GM19372 (cell line): ENCODE measurements around the gene CIAPIN1.

Experiments
- ATAC-seq: cut with Tn5 transposase; IDR thresholded peaks from one replicate; pipeline ENCODE4 v1.9.1; 2021; ENCODE audit warnings: mild to moderate bottlenecking, low read depth, moderate library complexity; ENCODE audit not compliant: unreplicated experiment

CIAPIN1 gene

DNA sequence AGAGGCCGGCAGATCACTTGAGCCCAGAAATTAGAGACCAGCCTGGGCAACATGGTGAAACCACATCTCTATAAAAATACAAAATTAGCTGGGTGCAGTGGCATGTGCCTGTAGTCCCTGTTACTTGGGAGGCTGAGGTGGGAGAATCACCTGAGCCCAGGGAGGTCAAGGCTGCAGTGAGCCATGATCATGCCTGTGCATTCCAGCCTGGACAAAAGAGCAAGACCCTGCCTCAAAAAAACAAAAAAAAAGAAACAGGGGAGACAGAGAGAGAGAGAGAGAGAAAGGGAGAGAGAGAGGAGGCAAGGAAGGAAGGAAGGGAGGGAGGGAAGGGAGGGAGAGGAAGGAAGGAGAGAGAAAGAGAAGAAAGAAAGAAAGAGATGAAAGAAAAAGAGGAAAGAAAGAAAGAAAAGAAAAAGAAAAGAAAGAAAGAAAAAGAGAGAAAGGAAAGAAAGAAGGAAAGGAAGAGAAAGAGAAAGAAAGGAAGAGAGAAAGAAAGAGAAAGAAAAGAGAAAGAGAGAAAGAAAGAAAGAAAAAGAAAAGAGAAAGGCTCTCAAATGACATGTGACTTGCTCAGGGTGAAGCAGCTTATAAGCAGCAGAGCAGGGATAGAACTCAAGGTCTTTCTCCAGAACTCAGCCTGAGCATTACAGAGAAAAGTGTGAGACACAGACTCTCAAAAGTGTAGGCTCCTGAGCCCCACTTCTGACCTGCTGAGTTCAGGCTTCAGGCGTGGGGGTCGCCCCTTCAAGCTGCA, 59.4 kb downstream of the CIAPIN1 start:
- ATAC-seq = no peak

DNA sequence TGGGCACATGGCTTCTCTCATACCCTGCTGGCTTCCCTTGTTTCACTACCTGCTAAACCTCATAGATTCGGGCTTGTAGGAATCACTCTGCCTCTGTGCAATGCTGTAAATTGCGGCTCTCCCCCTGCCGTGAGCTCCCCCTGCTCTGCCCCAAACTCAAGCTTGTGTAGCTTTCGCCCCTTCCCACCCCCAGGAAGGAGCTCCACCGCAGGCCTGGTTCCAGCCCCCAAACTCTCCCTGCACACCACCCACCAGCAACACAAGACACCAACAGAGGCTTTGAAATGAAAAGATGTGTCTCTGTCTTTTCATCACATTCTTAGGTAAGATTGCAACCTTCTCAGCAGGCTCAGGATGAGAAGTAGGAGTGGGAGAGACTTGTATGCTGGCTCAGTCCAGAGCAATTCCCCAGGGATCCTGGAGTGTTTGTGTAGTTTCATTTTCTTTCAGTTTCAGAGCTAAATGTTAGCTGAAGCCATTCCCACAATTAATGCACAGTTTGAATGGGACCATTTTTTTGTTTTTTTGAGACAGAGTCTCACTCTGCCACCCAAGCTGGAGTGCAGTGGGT, 60.7 kb downstream of the CIAPIN1 start:
- ATAC-seq = no peak

DNA sequence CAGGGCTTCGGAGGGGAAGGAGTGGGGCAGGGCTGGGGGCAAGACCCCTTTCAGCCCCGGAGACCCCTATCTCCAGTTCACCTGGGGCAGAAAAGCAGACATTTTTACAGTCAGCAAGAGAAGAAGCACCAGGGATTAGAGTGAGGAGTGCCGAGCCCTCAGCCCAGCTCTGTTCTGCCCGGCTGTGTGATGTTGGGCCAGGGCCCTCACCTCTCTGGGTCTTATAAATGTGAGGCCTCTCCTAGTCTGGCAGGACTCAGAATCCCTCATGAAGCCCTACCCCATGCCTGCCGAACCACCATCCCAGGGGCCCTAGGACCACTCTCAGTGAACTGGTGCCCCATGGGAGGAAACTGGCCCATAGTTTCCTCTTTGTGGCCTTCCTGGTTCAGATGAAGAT, 62.1 kb downstream of the CIAPIN1 start:
- no peak for ATAC-seq

DNA sequence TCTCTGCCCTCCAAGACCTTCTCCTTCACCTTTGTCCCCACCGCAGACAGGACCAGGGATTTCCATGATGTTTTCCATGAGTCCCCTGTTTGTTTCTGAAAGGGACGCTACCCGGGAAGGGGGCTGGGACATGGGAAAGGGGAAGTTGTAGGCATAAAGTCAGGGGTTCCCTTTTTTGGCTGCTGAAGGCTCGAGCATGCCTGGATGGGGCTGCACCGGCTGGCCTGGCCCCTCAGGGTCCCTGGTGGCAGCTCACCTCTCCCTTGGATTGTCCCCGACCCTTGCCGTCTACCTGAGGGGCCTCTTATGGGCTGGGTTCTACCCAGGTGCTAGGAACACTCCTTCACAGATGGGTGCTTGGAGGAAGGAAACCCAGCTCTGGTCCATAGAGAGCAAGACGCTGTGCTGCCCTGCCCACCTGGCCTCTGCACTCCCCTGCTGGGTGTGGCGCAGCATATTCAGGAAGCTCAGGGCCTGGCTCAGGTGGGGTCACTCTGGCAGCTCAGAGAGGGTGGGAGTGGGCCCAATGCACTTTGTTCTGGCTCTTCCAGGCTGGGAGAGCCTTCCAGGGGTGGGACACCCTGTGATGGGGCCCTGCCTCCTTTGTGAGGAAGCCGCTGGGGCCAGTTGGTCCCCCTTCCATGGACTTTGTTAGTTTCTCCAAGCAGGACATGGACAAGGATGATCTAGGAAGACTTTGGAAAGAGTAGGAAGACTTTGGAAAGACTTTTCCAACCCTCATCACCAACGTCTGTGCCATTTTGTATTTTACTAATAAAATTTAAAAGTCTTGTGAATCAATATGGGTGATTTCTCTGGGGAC, 62.7 kb downstream of the CIAPIN1 start:
- ATAC-seq = no peak

DNA sequence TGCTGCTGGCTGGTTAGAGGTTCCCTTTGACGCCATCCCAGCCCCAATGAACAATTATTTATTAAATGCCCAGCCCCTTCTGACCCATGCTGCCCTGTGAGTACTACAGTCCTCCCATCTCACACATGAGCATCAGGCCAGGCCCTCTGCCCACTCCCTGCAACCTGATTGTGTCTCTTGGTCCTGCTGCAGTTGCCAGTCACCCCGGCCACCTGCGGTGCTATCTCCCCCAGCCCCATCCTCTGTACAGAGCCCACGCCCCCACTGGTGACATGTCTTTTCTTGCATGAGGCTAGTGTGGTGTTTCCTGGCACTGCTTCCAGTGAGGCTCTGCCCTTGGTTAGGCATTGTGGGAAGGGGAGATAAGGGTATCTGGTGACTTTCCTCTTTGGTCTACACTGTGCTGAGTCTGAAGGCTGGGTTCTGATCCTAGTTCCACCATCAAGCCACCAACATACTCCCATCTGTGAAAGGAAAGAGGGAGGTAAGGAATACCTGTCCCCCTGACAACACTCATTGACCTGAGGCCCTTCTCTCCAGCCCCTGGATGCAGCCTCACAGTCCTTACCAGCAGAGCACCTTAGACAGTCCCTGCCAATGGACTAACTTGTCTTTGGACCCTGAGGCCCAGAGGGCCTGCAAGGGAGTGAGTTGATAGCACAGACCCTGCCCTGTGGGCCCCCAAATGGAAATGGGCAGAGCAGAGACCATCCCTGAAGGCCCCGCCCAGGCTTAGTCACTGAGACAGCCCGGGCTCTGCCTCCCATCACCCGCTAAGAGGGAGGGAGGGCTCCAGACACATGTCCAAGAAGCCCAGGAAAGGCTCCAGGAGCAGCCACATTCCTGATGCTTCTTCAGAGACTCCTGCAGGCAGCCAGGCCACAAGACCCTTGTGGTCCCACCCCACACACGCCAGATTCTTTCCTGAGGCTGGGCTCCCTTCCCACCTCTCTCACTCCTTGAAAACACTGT, 63.6 kb downstream of the CIAPIN1 start:
- no peak for ATAC-seq

DNA sequence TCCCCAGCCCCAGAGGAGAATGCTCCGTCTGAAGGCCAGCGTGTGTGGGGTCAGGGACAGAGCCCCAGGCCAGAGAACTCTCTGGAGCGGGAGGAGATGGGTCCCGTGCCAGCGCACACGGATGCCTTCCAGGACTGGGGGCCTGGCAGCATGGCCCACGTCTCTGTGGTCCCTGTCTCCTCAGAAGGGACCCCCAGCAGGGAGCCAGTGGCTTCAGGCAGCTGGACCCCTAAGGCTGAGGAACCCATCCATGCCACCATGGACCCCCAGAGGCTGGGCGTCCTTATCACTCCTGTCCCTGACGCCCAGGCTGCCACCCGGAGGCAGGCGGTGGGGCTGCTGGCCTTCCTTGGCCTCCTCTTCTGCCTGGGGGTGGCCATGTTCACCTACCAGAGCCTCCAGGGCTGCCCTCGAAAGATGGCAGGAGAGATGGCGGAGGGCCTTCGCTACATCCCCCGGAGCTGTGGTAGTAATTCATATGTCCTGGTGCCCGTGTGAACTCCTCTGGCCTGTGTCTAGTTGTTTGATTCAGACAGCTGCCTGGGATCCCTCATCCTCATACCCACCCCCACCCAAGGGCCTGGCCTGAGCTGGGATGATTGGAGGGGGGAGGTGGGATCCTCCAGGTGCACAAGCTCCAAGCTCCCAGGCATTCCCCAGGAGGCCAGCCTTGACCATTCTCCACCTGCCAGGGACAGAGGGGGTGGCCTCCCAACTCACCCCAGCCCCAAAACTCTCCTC, 64.5 kb downstream of the CIAPIN1 start:
- no peak for ATAC-seq

DNA sequence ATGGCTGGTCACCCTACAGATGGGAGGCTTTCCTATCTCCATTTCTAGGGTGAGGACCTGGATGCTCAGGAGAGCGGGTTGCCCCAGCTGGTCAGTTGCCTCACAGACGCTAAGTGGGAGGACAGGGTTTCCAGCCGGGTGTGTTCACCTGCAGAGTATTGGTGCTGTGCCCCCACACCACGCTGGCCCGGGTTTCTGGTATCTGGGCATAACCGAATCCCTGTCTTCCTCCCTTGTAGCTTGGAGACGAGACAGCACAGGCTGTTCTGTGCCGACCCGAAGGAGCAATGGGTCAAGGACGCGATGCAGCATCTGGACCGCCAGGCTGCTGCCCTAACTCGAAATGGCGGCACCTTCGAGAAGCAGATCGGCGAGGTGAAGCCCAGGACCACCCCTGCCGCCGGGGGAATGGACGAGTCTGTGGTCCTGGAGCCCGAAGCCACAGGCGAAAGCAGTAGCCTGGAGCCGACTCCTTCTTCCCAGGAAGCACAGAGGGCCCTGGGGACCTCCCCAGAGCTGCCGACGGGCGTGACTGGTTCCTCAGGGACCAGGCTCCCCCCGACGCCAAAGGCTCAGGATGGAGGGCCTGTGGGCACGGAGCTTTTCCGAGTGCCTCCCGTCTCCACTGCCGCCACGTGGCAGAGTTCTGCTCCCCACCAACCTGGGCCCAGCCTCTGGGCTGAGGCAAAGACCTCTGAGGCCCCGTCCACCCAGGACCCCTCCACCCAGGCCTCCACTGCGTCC, 65.2 kb downstream of the CIAPIN1 start:
- ATAC-seq = no peak

DNA sequence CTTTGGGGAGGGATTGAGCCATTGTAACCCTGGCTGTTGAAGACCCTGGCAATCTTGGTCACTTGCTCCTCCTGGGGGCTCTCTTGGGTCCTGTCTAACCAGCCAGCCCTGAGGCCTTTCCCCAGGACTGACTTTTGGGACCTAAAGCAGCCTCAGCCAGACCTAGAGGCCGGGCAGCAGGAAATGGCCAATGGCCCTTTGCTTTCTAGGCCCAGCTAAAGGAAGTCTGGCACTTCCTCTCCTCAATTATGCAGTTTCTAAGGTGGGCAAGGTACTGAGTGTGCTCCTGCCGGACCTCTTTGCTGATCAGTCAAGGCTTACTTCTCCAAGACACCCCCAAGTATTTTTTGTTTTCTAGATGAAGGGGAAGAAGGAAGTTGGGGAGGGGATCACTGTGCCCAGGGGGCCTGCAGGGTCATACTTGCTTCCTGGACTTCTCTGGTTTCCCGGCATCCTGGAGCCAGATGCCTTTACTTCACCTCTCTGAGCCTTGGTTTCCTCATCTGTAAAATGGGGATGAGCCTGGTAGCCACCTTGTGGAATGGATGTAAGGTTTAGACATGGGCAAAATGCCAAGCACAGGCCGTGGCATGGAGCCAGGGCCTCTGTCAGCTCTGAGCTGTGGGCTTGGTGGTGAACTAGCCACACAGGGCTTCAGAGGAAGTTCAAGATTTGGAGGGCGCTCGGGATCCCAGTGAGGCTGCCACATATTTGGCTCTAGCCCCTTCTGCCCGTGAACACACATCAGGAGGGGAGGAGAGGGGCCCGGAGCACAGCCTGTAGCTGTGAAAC, 66.3 kb downstream of the CIAPIN1 start:
- no peak for ATAC-seq

DNA sequence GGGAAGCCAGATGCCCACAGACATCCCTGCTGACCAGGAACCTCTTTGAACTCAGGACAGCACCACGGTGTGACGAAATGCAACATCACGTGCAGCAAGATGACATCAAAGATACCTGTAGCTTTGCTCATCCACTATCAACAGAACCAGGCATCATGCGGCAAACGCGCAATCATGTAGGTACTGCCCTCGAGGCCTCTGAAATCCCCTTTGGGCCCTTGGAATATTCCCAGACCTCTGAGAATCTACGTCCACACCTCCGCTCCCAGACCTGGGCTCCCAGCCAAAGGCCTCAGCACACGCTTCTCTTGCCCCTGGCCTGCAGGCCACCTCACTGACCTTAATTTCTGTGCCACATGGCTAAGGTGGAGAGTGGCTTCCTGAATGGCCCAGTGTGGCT, 67.6 kb downstream of the CIAPIN1 start:
- no peak for ATAC-seq
